MM.1S (cell line): Measurements from ENCODE around the gene ZRANB1.

Experiments used
- DNase-seq: peaks from one replicate; pipeline ENCODE4 v3.0.0-alpha.2; 2015
- H2AFZ ChIP-seq: fragments of 300-600 bp; sonication (generic); 2 replicates; pipeline ENCODE4 v1.6.0; 2016; ENCODE audit warnings: antibody characterized with exemption, low read length
- H3F3A ChIP-seq: fragments of 300-600 bp; sonication (generic); 2 replicates; pipeline ENCODE4 v1.6.1; 2016; ENCODE audit warnings: mild to moderate bottlenecking, antibody characterized with exemption, low read length, moderate library complexity, mixed read lengths; ENCODE audit not compliant: insufficient read depth
- H3K27ac ChIP-seq: fragments of 300-600 bp; sonication (generic); 2 replicates; pipeline ENCODE4 v1.5.1; 2016; ENCODE audit warnings: mild to moderate bottlenecking, low read length
- H3K27me3 ChIP-seq: fragments of 300-600 bp; sonication (generic); replicated peaks from 2 replicates; pipeline ENCODE4 v1.6.0; 2016; ENCODE audit warnings: low read length; ENCODE audit not compliant: insufficient read depth
- H3K36me3 ChIP-seq: fragments of 300-600 bp; sonication (generic); replicated peaks from 2 replicates; pipeline ENCODE4 v1.6.1; 2016; ENCODE audit warnings: mild to moderate bottlenecking, low read length, mixed read lengths; ENCODE audit not compliant: insufficient read depth
- H3K4me1 ChIP-seq: fragments of 300-600 bp; sonication (generic); 2 replicates; pipeline ENCODE4 v1.6.1; 2016; ENCODE audit warnings: low read length, mixed read lengths
- H3K4me2 ChIP-seq: fragments of 300-600 bp; sonication (generic); 2 replicates; pipeline ENCODE4 v1.6.0; 2016; ENCODE audit warnings: low read depth, low read length
- H3K4me3 ChIP-seq: fragments of 300-600 bp; sonication (generic); 2 replicates; pipeline ENCODE4 v1.5.1; 2016; ENCODE audit warnings: low read length, mixed read lengths
- H3K79me2 ChIP-seq: fragments of 300-600 bp; sonication (generic); 2 replicates; pipeline ENCODE4 v1.6.1; 2016; ENCODE audit warnings: mixed run types, low read length, mixed read lengths
- H3K9ac ChIP-seq: fragments of 300-600 bp; sonication (generic); 2 replicates; pipeline ENCODE4 v1.6.1; 2016; ENCODE audit warnings: low read length, mixed read lengths
- H3K9me2 ChIP-seq: fragments of 300-600 bp; sonication (generic); replicated peaks from 2 replicates; pipeline ENCODE4 v1.6.1; 2016; ENCODE audit warnings: mild to moderate bottlenecking, low read length, mixed read lengths; ENCODE audit not compliant: insufficient read depth
- H3K9me3 ChIP-seq: fragments of 300-600 bp; sonication (generic); replicated peaks from 2 replicates; pipeline ENCODE4 v1.6.1; 2016; ENCODE audit warnings: mild to moderate bottlenecking, low read length, mixed read lengths; ENCODE audit not compliant: insufficient read depth
- H4K20me1 ChIP-seq: fragments of 300-600 bp; sonication (generic); 2 replicates; pipeline ENCODE4 v1.6.1; 2016; ENCODE audit warnings: mild to moderate bottlenecking, low read length, moderate library complexity, mixed read lengths; ENCODE audit not compliant: insufficient read depth
- CTCF ChIP-seq: fragments of 300-600 bp; sonication (generic); IDR thresholded peaks from 2 replicates; pipeline ENCODE4 v1.5.1; 2016; ENCODE audit warnings: antibody characterized with exemption, low read length, mixed read lengths
- EZH2 ChIP-seq: fragments of 300-600 bp; sonication (generic); optimal IDR thresholded peaks from 2 replicates; pipeline ENCODE3; 2017; ENCODE audit warnings: low read depth, mild to moderate bottlenecking, antibody characterized with exemption, low read length, mixed read lengths
- EZH2phosphoT487 ChIP-seq: fragments of 300-600 bp; sonication (generic); IDR thresholded peaks from 2 replicates; pipeline ENCODE4 v1.6.1; 2018; ENCODE audit warnings: antibody characterized with exemption, low read length

The ZRANB1 gene

GRCh38 chr10:125035588-125036295, 93.8 kb downstream of the ZRANB1 start:
- Histone ChIP-seq H3K36me3 (no peaks in the 10 kb centered on the region), H3K4me3 (no peak overlapping the region), H4K20me1 (no peaks in the 10 kb centered on the region), H3F3A (no peaks in the 10 kb centered on the region), H3K9ac (no peak overlapping the region), H2AFZ (no peak overlapping the region), H3K4me2 (no peak overlapping the region), H3K27me3 (peaks cover 97% of the 10 kb centered on the region), H3K27ac (no peak overlapping the region), H3K4me1 (no peaks in the 10 kb centered on the region), H3K9me3 (no peaks in the 10 kb centered on the region), H3K79me2 (no peaks in the 10 kb centered on the region), H3K9me2 (no peaks in the 10 kb centered on the region)
- TF ChIP-seq EZH2, result no peak
- no peak for TF ChIP-seq CTCF
- no peak for TF ChIP-seq EZH2phosphoT487
- DNase-seq, result no peak

- Histone ChIP-seq H3K36me3 (no peaks in the 10 kb centered on the region), H3K4me2 (no peak overlapping the region), H2AFZ (no peak overlapping the region), H3K4me1 (no peaks in the 10 kb centered on the region), H3K79me2 (no peaks in the 10 kb centered on the region), H4K20me1 (no peaks in the 10 kb centered on the region), H3K9me3 (no peaks in the 10 kb centered on the region), H3K27ac (no peak overlapping the region), H3K27me3 (peaks cover 94% of the 10 kb centered on the region), H3K9ac (no peak overlapping the region), H3K4me3 (no peak overlapping the region), H3F3A (no peaks in the 10 kb centered on the region), H3K9me2 (no peaks in the 10 kb centered on the region)
- TF ChIP-seq EZH2 (no peak), EZH2phosphoT487 (no peak), CTCF (no peak)
- no peak for DNase-seq
Measured at GRCh38 chr10:125037145-125037877, 95.4 kb downstream of the ZRANB1 start.
